HepG2 (cell line): ENCODE data around the gene MAN2A2. TPM values are rescaled to one million over a fixed set of nuclear protein-coding genes. Genes with fewer than 3 reads are reported as not detected.
A peak's percentile ranks its signal among the peaks of the same experiment; 100 is the strongest.

ENCODE experiments used
- AKNA ChIP-seq: sonication (generic); formaldehyde crosslinking; IDR thresholded peaks from 2 replicates; pipeline ENCODE4 v1.4.0; 2020; ENCODE audit warnings: missing genetic modification reagents, borderline replicate concordance
- MLXIP ChIP-seq: sonication (generic); formaldehyde crosslinking; IDR thresholded peaks from 2 replicates; pipeline ENCODE4 v1.9.0; 2021; ENCODE audit warnings: missing genetic modification reagents, borderline replicate concordance
- PCBP2 ChIP-seq: fragments of 200-400 bp; formaldehyde crosslinking; optimal IDR thresholded peaks from 2 replicates; pipeline ENCODE3; 2018; ENCODE audit warnings: low read length, low read depth; ENCODE audit not compliant: poor library complexity, severe bottlenecking
- PHF5A ChIP-seq: IDR thresholded peaks from one replicate; pipeline ENCODE4 v1.6.1; 2018; ENCODE audit warnings: low read depth, missing genetic modification reagents; ENCODE audit not compliant: unreplicated experiment
- RBM22 ChIP-seq: fragments of 200-400 bp; formaldehyde crosslinking; optimal IDR thresholded peaks from 2 replicates; pipeline ENCODE3; 2017; ENCODE audit warnings: mild to moderate bottlenecking, low read length, moderate library complexity
- TARDBP ChIP-seq: sonication (generic); formaldehyde crosslinking; IDR thresholded peaks from 2 replicates; pipeline ENCODE4 v1.8.0; 2022; ENCODE audit warnings: mild to moderate bottlenecking, missing genetic modification reagents
- TCF12 ChIP-seq, 2 experiments: fragments of 450-650 bp in 1 of 2; sonication (generic) in 1 of 2; formaldehyde crosslinking in 1 of 2; IDR thresholded peaks; 2 replicates each; pipeline versions ENCODE4 v1.6.1 to v1.8.0; 2017 to 2022; ENCODE audit warnings: antibody characterized with exemption in 1 of 2, mild to moderate bottlenecking in 1 of 2, missing genetic modification reagents in 1 of 2, moderate library complexity in 1 of 2
- ZBTB10 ChIP-seq: sonication (generic); formaldehyde crosslinking; IDR thresholded peaks from 2 replicates; pipeline ENCODE4 v1.4.0; 2020; ENCODE audit warnings: missing genetic modification reagents, borderline replicate concordance
- ZFAT ChIP-seq: sonication (generic); formaldehyde crosslinking; conservative IDR thresholded peaks from 2 replicates; pipeline ENCODE4 v1.8.1; 2023; ENCODE audit warnings: missing genetic modification reagents, inconsistent platforms
- ZFP1 ChIP-seq: IDR thresholded peaks from 2 replicates; pipeline ENCODE4 v1.6.1; 2016
- ZKSCAN1 ChIP-seq: fragments of 150-350 bp; IDR thresholded peaks from 2 replicates; pipeline ENCODE4 v1.6.1; 2014; ENCODE audit warnings: low read length
- ZNF276 ChIP-seq: sonication (generic); formaldehyde crosslinking; IDR thresholded peaks from 2 replicates; pipeline ENCODE4 v1.4.0; 2020; ENCODE audit warnings: mild to moderate bottlenecking, low read depth, missing genetic modification reagents
- ZNF446 ChIP-seq: sonication (generic); formaldehyde crosslinking; IDR thresholded peaks from 2 replicates; pipeline ENCODE4 v1.5.0; 2020; ENCODE audit warnings: mild to moderate bottlenecking, missing genetic modification reagents
- ZNF547 ChIP-seq: sonication (generic); formaldehyde crosslinking; IDR thresholded peaks from 2 replicates; pipeline ENCODE4 v1.5.1; 2020; ENCODE audit warnings: mild to moderate bottlenecking, missing genetic modification reagents
- ZNF607 ChIP-seq: sonication (generic); formaldehyde crosslinking; IDR thresholded peaks from 2 replicates; pipeline ENCODE4 v1.5.1; 2020; ENCODE audit warnings: missing genetic modification reagents, mild to moderate bottlenecking, borderline replicate concordance
- polyA plus RNA-seq, 8 experiments: library from polyadenylated mRNA; depleted of rRNA in 3 of 8; stranded (reverse) in 7 of 8; unstranded in 1 of 8; fragments of >200 nt; fragmentation: Illumina TruSeq in 4 of 8; extraction: Trizol in 4 of 8; gene quantifications; 2 replicates each; pipeline versions ENCODE4 v1.2.1 to v1.2.3, GENCODE V29; 2011 to 2016; ENCODE audit warnings: low read depth in 4 of 8, missing spikeins in 1 of 8, mixed read lengths in 1 of 8; ENCODE audit not compliant: insufficient read depth in 1 of 8
- total RNA-seq, 5 experiments: library from RNA; depleted of rRNA; stranded (reverse); fragments of >200 nt; fragmentation: Illumina TruSeq; extraction: Trizol; gene quantifications; 2 replicates each; pipeline ENCODE4 v1.2.3, GENCODE V29; 2016; ENCODE audit warnings: low read depth in 1 of 5

The MAN2A2 gene
- total and polyA plus RNA-seq, 2 of the 13 experiments (the other 11 are each of a cell fraction or from before 2014, with no cell fraction given): 17.5 to 51.5 TPM

- peak; percentile 41; the same call in 1 of the 2 replicates for TF ChIP-seq ZNF276 (CRISPR knock-in tag)
- peak; percentile 43; the same call in 1 of the 2 replicates for TF ChIP-seq ZNF607
- TF ChIP-seq RBM22: no peak
- no peak for TF ChIP-seq PCBP2
- TF ChIP-seq ZFP1 (CRISPR knock-in tag): no peak
- TF ChIP-seq ZNF446 (CRISPR knock-in tag): peak; percentile 45; the same call in 1 of the 2 replicates
- no peak for TF ChIP-seq TCF12 (IDR thresholded peaks at IDR 0.05)
- TF ChIP-seq TCF12 (CRISPR knock-in tag; IDR thresholded peaks at IDR 0.05): 0 out of 2 replicates have a peak, but pooled peaks have one; percentile 30
- no peak for TF ChIP-seq ZFAT
- peak; percentile 50 for TF ChIP-seq PHF5A (CRISPR knock-in tag)
- TF ChIP-seq ZKSCAN1: no peak
- TF ChIP-seq ZBTB10 (CRISPR knock-in tag): no peak
- no peak for TF ChIP-seq ZNF547
- TF ChIP-seq MLXIP: no peak
- peak; percentile 83 for TF ChIP-seq TARDBP
- no peak for TF ChIP-seq AKNA
Observed at GRCh38 chr15:90931828-90932659, 28.9 kb downstream of the MAN2A2 start, which contains the start of gene HDDC3 (continued).
